ENCODE data around the gene TMEM242. TPM values are rescaled to one million over a fixed set of nuclear protein-coding genes. Genes with fewer than 3 reads are reported as not detected.
"Not testable (repeated sequence)": the region's sequence is repeated elsewhere in the genome, so short reads cannot be mapped to it uniquely, and the experiment has no call there.

TMEM242 gene
- total RNA-seq, 1 donor from 2014 or later = 4.7 TPM

GRCh38 chr6:157325069-157325805 lies 1.9 kb upstream of the TMEM242 start:
- DNase-seq (ENCODE audit: low read depth in 2 of 2) = peak; percentile 61 to 67

GRCh38 chr6:157323966-157324300 lies 614 bp upstream of the TMEM242 start:
- DNase-seq (ENCODE audit: low read depth in 2 of 2) = peak; percentile 85 to 94

GRCh38 chr6:157322792-157323254 lies 496 bp downstream of the TMEM242 start:
- peak in 1 of 2 donors; percentile 90 for DNase-seq (ENCODE audit: low read depth in 2 of 2)

- DNase-seq (ENCODE audit: low read depth in 2 of 2) = peak; percentile 74 to 95
Measured at GRCh38 chr6:157316871-157317814, 6.2 kb downstream of the TMEM242 start.

- DNase-seq (ENCODE audit: low read depth in 2 of 2) = peak; percentile 82 to 87
Measured at GRCh38 chr6:157314705-157315321, 8.5 kb downstream of the TMEM242 start.

- DNase-seq (ENCODE audit: low read depth in 2 of 2) = peak in 1 of 2 donors; percentile 7
Measured at GRCh38 chr6:157313531-157314467, 9.5 kb downstream of the TMEM242 start.

- peak in 1 of 2 donors; percentile 37 for DNase-seq (ENCODE audit: low read depth in 2 of 2)
Measured at GRCh38 chr6:157312757-157313156, 10.6 kb downstream of the TMEM242 start.

- not testable (repeated sequence) for DNase-seq (ENCODE audit: low read depth in 2 of 2)
Measured at GRCh38 chr6:157310693-157311092, 12.6 kb downstream of the TMEM242 start.

GRCh38 chr6:157307661-157308060 lies 15.7 kb downstream of the TMEM242 start:
- DNase-seq (ENCODE audit: low read depth in 2 of 2) = no peak

GRCh38 chr6:157305670-157306653 lies 17.4 kb downstream of the TMEM242 start:
- DNase-seq (ENCODE audit: low read depth in 2 of 2) = no peak

GRCh38 chr6:157304899-157305663 lies 18.2 kb downstream of the TMEM242 start:
- DNase-seq (ENCODE audit: low read depth in 2 of 2) = peak in 1 of 2 donors; percentile 77

- DNase-seq (ENCODE audit: low read depth in 2 of 2) = no peak
Measured at GRCh38 chr6:157302736-157303135, 20.6 kb downstream of the TMEM242 start.

GRCh38 chr6:157300436-157300835 lies 22.9 kb downstream of the TMEM242 start:
- DNase-seq (ENCODE audit: low read depth in 2 of 2) = no peak

- no peak for DNase-seq (ENCODE audit: low read depth in 2 of 2)
Measured at GRCh38 chr6:157300006-157300405, 23.3 kb downstream of the TMEM242 start.

- DNase-seq (ENCODE audit: low read depth in 2 of 2) = no peak
Measured at GRCh38 chr6:157298216-157298724, 25.0 kb downstream of the TMEM242 start.

GRCh38 chr6:157294654-157295053 lies 28.7 kb downstream of the TMEM242 start:
- no peak for DNase-seq (ENCODE audit: low read depth in 2 of 2)

- no peak for DNase-seq (ENCODE audit: low read depth in 2 of 2)
Measured at GRCh38 chr6:157293780-157294179, 29.5 kb downstream of the TMEM242 start.

- DNase-seq (ENCODE audit: low read depth in 2 of 2) = no peak
Measured at GRCh38 chr6:157292202-157292601, 31.1 kb downstream of the TMEM242 start.

GRCh38 chr6:157291356-157291755 lies 32.0 kb downstream of the TMEM242 start:
- no peak for DNase-seq (ENCODE audit: low read depth in 2 of 2)
